GM18517 (cell line): ENCODE results near the gene MAGT1.
"Not testable (repeated sequence)": the region's sequence is repeated elsewhere in the genome, so short reads cannot be mapped to it uniquely, and the experiment has no call there.

Experiments
- ATAC-seq: cut with Tn5 transposase; IDR thresholded peaks from one replicate; pipeline ENCODE4 v1.9.1; 2021; ENCODE audit warnings: mild to moderate bottlenecking, moderate library complexity; ENCODE audit not compliant: unreplicated experiment

Gene MAGT1

DNA sequence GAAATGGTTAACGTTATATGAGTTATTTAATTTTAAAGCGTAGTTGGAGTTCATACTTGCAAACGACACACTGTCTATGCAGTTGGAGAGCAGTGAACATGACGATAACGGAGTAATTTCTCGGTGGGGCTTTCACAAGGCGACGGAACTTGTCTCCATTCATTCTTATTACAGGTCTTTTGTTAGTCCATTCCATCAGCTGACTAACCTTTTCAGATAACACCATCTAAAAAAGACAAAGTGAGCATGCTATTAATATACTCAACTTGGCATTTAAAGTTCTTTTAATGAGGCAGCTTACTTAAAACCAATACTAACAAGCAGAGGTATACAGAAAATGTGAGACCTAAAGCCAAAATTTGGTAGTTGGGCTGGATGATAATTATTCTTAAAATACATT lies 19.9 kb downstream of the MAGT1 start:
- ATAC-seq, result no peak

DNA sequence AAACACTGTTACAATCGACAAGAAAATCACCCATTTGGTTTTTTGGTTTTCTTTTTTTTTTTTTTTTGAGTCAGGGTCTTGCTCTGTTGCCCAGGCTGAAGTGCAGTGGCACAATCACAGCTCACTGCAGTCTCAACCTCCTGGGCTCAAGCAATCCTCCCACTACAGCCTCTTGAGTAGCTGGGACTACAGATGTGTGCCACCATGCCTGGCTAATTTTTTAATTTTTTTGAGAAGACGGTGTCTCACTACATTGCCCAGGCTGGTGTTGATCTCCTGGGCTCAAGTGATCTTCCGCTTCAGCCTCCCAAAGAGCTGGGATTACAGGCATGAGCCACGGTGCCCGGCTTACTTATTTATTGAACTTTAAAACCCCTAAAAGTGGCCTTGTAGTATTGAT lies 63.7 kb downstream of the MAGT1 start:
- not testable (repeated sequence) for ATAC-seq

DNA sequence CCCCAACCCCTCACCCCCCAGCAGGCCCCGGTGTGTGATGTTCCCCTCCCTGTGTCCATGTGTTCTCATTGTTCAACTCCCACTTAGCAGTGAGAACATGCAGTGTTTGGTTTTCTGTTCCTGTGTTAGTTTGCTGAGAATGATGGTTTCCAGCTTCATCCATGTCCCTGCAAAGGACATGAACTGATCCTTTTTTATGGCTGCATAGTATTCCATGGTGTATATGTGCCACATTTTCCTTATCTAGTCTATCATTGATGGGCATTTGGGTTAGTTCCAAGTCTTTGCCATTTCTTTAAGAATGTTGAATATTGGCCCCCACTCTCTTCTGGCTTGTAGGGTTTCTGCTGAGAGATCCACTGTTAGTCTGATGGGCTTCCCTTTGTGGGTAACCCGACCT lies 73.2 kb downstream of the MAGT1 start:
- ATAC-seq, result not testable (repeated sequence)

DNA sequence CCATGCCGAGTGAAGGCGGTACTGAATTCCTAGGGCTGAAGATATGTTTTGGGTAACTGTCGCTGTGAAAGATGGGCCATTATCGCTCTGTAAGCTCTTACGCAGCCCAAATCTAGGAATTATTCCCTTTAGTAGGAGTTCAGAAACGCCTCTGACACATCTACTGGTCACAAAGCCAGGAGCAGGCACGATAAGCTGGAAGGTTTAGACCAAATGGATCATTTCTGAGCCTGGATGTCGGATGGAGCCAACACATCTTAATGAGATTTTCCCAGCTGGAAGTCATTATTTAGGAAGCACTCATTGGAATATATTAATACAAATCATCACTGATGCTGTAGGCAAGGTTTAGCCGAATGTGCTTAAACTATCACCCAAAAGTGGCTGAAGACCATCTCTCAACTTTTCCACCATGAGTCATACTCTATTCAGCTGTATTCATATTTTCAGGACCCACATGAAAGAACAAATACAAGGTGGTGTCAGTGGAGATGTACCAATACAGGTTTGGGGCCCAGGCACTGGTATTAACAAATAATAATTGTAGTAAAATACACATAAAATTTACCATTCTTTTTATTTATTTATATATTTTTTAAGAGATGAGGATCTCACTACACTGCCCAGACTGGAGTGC lies 75.0 kb downstream of the MAGT1 start:
- no peak for ATAC-seq

DNA sequence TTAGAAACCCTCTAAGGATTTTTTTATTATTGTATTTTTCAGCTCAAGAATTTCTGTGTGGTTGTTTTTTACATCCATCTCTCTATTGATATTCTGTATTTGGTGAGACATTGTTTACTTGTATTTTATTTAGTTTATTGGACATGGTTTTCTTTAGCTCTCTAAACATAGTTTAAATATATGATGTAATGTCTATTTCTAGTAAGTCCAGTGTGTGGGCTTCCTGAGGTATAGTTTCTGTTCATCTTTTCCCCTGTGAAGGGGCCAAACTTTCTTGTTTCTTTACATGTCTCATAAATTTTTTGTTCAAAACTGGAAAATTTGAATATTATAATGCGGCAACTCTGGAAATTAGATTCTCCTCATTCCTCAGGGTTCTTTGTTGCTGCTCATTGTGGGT lies 81.0 kb downstream of the MAGT1 start:
- no peak for ATAC-seq

DNA sequence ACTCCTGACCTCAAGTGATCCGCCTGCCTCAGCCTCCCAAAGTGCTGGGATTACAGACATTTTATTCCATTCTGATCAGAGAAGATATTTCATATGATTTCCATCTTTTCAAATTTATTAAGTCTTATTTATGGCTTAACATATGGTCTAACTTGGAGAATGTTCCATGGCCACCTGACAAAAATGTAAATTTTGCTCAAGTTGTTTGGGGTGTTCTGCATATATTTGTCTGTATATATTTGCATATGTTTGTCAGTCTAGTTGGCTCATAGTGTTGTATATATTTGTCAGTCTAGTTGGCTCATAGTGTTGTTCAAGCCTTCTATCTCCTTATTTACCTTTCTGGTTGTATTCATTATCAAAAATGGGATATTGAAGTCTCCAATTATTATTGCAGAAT lies 93.0 kb downstream of the MAGT1 start:
- no peak for ATAC-seq

DNA sequence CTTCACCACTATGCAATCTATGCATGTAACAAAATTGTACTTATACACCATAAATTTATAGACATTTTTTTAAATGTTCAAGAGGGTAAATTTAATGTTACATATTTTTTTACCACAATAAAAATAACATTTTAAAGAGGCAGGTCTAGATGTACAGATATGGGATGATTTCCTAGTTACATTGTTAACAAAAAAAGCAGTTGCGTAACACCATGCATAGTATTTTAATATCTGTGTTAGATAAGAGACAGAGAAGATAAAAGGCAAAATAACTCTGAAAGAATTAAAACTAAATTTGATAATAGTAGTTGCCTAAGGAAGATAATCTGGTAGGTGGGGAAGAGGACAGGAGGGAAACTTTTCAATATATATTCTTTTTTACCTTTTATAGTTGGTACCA lies 100.1 kb downstream of the MAGT1 start:
- no peak for ATAC-seq

DNA sequence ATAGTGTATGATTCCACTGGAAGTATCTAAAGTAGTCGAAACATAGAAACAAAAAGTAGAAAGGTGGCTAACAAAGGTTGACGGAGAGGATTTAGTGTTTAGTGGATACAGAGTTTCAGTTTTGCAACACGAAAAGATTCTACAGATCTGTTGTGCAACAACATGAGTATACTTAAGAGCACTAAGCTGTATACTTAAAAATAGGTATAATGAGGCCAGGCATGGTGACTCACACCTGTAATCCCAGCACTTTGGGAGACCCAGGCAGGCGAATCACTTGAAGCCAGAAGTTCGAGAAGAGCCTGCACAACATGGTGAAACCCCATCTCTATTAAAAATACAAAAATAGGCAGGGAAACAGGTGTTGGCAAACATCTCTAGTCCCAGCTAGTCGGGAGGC lies 101.3 kb downstream of the MAGT1 start:
- no peak for ATAC-seq

DNA sequence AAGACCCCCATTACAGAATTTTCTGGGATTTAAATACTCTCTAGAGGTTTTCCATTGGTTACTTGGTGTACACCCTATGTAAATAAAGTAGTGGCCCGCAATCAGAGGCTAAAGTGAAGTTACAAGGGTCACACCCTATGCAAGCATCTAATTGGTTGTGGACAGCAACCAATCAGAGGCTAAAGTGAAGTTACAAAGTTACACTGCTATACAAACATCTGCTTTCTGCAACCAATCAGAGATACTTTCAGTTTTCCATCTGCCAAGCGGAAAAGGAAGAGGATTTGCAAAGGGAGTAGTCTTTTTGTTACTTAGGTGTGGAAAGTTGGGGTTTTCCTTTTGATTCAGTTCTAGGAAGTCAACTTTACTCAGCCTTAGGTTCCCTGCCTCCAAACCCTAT lies 107.2 kb downstream of the MAGT1 start:
- ATAC-seq, result no peak

DNA sequence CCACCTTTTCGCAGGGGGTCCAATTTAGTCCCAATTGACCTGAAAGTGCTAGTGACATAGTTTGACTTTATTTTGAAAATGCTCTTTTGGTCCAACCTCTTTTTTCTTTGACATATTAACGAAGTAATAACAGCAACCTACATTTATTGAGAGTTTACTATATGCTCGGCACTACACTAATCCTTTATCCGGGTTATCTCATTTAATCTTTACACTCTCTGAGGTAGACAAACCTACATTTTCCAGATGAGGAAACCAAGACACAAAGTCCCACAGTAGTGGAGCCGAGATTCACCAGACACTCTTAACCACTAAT lies 108.9 kb downstream of the MAGT1 start:
- peak; percentile 21 for ATAC-seq

DNA sequence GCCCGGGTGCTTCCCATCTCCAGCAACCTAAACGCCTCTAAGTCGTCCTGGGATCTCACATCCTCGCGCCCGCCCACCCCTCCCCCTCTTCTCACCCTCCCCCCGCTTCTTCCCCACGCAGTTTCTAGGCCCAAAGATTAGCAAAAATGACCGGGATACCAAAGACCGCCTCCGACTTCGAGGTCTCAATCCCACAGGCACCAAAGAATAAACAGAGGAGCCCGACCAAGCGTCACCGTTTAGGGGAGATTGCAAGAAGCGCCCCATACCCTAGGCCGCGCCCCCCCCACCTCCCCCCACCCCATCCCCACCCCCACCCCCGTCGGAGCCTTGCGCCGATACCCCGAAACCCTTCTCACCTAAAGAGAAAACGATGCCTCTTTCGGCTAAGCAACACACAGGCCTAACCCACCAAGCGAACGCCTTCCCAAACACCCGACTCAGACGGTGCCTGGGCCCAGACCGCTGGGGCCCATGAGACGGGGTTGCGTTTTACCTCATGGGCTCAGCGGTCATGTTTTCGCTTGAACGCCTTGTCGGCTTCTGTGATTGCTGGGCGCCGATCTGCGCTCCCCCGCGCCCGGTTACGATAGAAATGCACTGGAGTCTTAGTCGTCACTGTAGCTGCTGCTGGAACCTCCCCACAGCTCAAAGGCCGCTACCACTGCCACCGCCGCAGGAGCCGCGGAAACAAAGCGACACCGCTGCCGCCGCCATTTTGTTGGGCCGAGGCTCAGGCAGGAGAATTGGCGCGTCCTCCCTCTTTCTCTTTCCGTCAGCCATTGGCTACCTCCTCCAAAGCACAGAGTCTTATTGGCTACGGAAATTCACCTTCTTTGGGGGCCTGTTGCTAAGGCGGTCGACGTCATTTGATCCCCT lies 109.5 kb downstream of the MAGT1 start, which contains the start of gene ATRX:
Gene ATRX, minus strand, starts transcription at position 731 of the 879 bp plus-strand sequence. Its CDS starts 215 bp downstream, at position 516.
- ATAC-seq, result peak; percentile 93

DNA sequence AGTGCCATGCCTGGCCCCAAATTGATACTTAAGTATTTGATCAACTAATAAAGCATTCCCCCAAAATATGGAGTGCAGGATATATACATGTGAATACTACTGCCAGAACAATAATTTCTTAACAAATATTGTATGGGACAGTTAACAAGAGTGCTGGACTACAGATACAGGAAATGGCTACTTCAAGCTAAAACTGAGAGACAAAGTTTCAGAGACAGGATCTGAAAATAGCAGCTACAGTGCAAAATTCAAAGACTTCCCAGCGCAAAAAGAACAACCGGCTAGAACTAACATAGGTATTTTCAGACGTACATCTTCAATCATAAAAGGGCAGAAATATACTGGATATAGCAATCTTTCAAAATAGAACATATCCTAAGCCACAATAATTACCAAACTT lies 115.5 kb downstream of the MAGT1 start:
- ATAC-seq, result no peak

DNA sequence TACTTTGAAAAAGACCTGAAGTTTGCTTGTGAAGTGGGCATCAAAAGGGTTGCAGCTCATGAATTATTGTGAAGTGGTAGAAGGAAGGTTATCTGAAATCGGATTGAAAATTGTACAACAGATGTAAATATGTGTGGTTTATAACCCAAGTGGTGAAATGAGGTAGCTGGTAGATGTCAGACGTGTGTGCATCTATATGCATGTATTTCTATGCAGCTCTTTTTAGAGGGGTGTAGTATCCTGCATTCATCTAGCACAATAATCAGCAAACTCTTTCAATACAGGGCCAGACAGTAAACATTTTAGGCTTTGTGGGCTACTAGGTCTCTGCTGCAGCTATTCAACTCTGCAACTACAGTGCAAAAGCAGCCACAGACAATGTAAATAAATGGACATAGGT lies 118.6 kb downstream of the MAGT1 start:
- ATAC-seq, result no peak
